ENCODE data around the gene MTMR1. TPM values are rescaled to one million over a fixed set of nuclear protein-coding genes. Genes with fewer than 3 reads are reported as not detected.

The MTMR1 gene
- total and polyA plus RNA-seq, 2 donors (not counting 1 experiment from before 2014, with no cell fraction given) = 30.8 to 67.5 TPM

GRCh38 chrX:150757371-150757770 lies 64.2 kb downstream of the MTMR1 start:
- intact Hi-C loops (cut with micrococcal nuclease) = no loop called here
- Histone ChIP-seq H3K79me2 (ENCODE audit: control insufficient read depth, insufficient read depth, low read length) (no peaks in the 10 kb centered on the region), H3K27ac (ENCODE audit: low read length in 2 of 2) (no peak overlapping the region), H2AFZ (ENCODE audit: insufficient read depth, low read depth, low read length, poor library complexity, severe bottlenecking) (no peak overlapping the region), H3K4me1 (ENCODE audit: control insufficient read depth in 2 of 2, insufficient read depth in 2 of 2, low read length in 2 of 2) (no peaks in the 10 kb centered on the region), H3K9ac (ENCODE audit: low read length) (no peak overlapping the region), H3K4me3 (ENCODE audit: control extremely low read depth in 1 of 5, extremely low read depth in 1 of 5, insufficient read depth in 1 of 5, low read depth in 2 of 5, low read length in 4 of 5) (no peak overlapping the region), H3K4me2 (replicated peaks; ENCODE audit: low read depth, low read length, poor library complexity, severe bottlenecking) (no peak overlapping the region), H3K27me3 (replicated peaks in 1 of 4; ENCODE audit: control extremely low read depth in 1 of 4, control insufficient read depth in 3 of 4, insufficient read depth in 4 of 4, low read length in 3 of 4) (no peaks in the 10 kb centered on the region), H4K20me1 (ENCODE audit: control insufficient read depth, insufficient read depth, low read length, poor library complexity, severe bottlenecking) (no peaks in the 10 kb centered on the region), H3K36me3 (replicated peaks in 1 of 2; ENCODE audit: control extremely low read depth in 1 of 2, control insufficient read depth in 1 of 2, extremely low read depth in 1 of 2, insufficient read depth in 2 of 2, low read length in 1 of 2) (peaks cover 0 to 37% of the 10 kb centered on the region in 2 experiments), H3K9me3 (ENCODE audit: control extremely low read depth in 1 of 3, control insufficient read depth in 2 of 3, insufficient read depth in 1 of 3, low read length in 2 of 3) (no peaks in the 10 kb centered on the region)
- ChIA-PET POLR2A (no interaction called here), CTCF (no interaction called here)
- H3K4me3 Mint-ChIP-seq = no peak overlapping the region
- H3K9me3 Mint-ChIP-seq (ENCODE audit: insufficient read depth) = no peaks in the 10 kb centered on the region
- no peaks in the 10 kb centered on the region for H3K4me1 Mint-ChIP-seq
- H3K27me3 Mint-ChIP-seq = no peaks in the 10 kb centered on the region
- TF ChIP-seq CTCF (IDR thresholded peaks at IDR 0.05) = no peak
- no peak for TF ChIP-seq EZH2 (IDR thresholded peaks at IDR 0.05; ENCODE audit: borderline replicate concordance, insufficient read depth, low read depth, low read length, poor library complexity, severe bottlenecking)
- no peak for DNase-seq
- ATAC-seq (ENCODE audit: low read depth) = no peak
- no peak overlapping the region for H3K27ac Mint-ChIP-seq
- 100% methylated on average over 5 of the region's 5 CpGs for WGBS (ENCODE audit: insufficient coverage)

GRCh38 chrX:150759568-150760416 lies 66.6 kb downstream of the MTMR1 start:
- DNase-seq (no peak), ATAC-seq (ENCODE audit: low read depth) (no peak)
- Histone ChIP-seq H3K27ac (ENCODE audit: low read length in 2 of 2) (no peak overlapping the region), H3K9ac (ENCODE audit: low read length) (no peak overlapping the region), H3K79me2 (ENCODE audit: control insufficient read depth, insufficient read depth, low read length) (no peaks in the 10 kb centered on the region), H3K36me3 (replicated peaks in 1 of 2; ENCODE audit: control extremely low read depth in 1 of 2, control insufficient read depth in 1 of 2, extremely low read depth in 1 of 2, insufficient read depth in 2 of 2, low read length in 1 of 2) (peaks cover 0 to 35% of the 10 kb centered on the region in 2 experiments), H3K4me1 (ENCODE audit: control insufficient read depth in 2 of 2, insufficient read depth in 2 of 2, low read length in 2 of 2) (no peaks in the 10 kb centered on the region), H3K9me3 (ENCODE audit: control extremely low read depth in 1 of 3, control insufficient read depth in 2 of 3, insufficient read depth in 1 of 3, low read length in 2 of 3) (no peaks in the 10 kb centered on the region), H3K27me3 (replicated peaks in 1 of 4; ENCODE audit: control extremely low read depth in 1 of 4, control insufficient read depth in 3 of 4, insufficient read depth in 4 of 4, low read length in 3 of 4) (no peaks in the 10 kb centered on the region), H3K4me3 (ENCODE audit: control extremely low read depth in 1 of 5, extremely low read depth in 1 of 5, insufficient read depth in 1 of 5, low read depth in 2 of 5, low read length in 4 of 5) (no peak overlapping the region), H2AFZ (ENCODE audit: insufficient read depth, low read depth, low read length, poor library complexity, severe bottlenecking) (no peak overlapping the region), H4K20me1 (ENCODE audit: control insufficient read depth, insufficient read depth, low read length, poor library complexity, severe bottlenecking) (no peaks in the 10 kb centered on the region), H3K4me2 (replicated peaks; ENCODE audit: low read depth, low read length, poor library complexity, severe bottlenecking) (no peak overlapping the region)
- ChIA-PET CTCF (no interaction called here), POLR2A (no interaction called here)
- Mint-ChIP-seq H3K9me3 (ENCODE audit: insufficient read depth) (no peaks in the 10 kb centered on the region), H3K27ac (no peak overlapping the region), H3K4me1 (no peaks in the 10 kb centered on the region), H3K27me3 (no peaks in the 10 kb centered on the region), H3K4me3 (no peak overlapping the region)
- TF ChIP-seq CTCF (IDR thresholded peaks at IDR 0.05) (no peak), EZH2 (IDR thresholded peaks at IDR 0.05; ENCODE audit: borderline replicate concordance, insufficient read depth, low read depth, low read length, poor library complexity, severe bottlenecking) (no peak)
- intact Hi-C loops (cut with micrococcal nuclease) = no loop called here
- WGBS (ENCODE audit: insufficient coverage) = no CpG with 5 or more reads among the region's 22 CpGs
